SK-N-SH (cell line): ENCODE results near the gene COL20A1.

Experiments
- CTCF ChIP-seq: fragments of 200-600 bp; sonication (generic); IDR thresholded peaks from 2 replicates; pipeline ENCODE4 v1.6.1; 2017; ENCODE audit warnings: antibody characterized with exemption, mild to moderate bottlenecking, moderate library complexity
- RAD21 ChIP-seq: IDR thresholded peaks from 2 replicates; pipeline ENCODE4 v1.6.1; 2012; ENCODE audit warnings: mild to moderate bottlenecking, low read length
- REST ChIP-seq: IDR thresholded peaks from 2 replicates; pipeline ENCODE4 v1.6.1; 2012; ENCODE audit warnings: mild to moderate bottlenecking, low read depth, low read length, moderate library complexity
- SIN3A ChIP-seq: IDR thresholded peaks from 2 replicates; pipeline ENCODE4 v1.6.1; 2012; ENCODE audit warnings: low read depth, mild to moderate bottlenecking, low read length, moderate library complexity, borderline replicate concordance

GRCh38 chr20:63344616-63345327 is 51.8 kb downstream of the COL20A1 start:
- TF ChIP-seq REST = no peak
- no peak for TF ChIP-seq CTCF
- TF ChIP-seq SIN3A = no peak
- TF ChIP-seq RAD21 = no peak
